ENCODE measurements around the gene MRPL51.
"Not testable (repeated sequence)": the region's sequence is repeated elsewhere in the genome, so short reads cannot be mapped to it uniquely, and the experiment has no call there.

The MRPL51 gene

GRCh38 chr12:6488240-6488639, 4.8 kb downstream of the MRPL51 start:
- no peak for DNase-seq (ENCODE audit: low spot score)

GRCh38 chr12:6478416-6478815, 14.6 kb downstream of the MRPL51 start:
- DNase-seq (ENCODE audit: low spot score), result peak; percentile 89

GRCh38 chr12:6477601-6478377, 15.3 kb downstream of the MRPL51 start:
- DNase-seq (ENCODE audit: low spot score), result not testable (repeated sequence)

- DNase-seq (ENCODE audit: low spot score), result peak; percentile 67
Measured at GRCh38 chr12:6476489-6476888, 16.6 kb downstream of the MRPL51 start.

GRCh38 chr12:6475233-6475975, 17.7 kb downstream of the MRPL51 start:
- DNase-seq (ENCODE audit: low spot score), result not testable (repeated sequence)

- no peak for DNase-seq (ENCODE audit: low spot score)
Measured at GRCh38 chr12:6472491-6472890, 20.6 kb downstream of the MRPL51 start.

- peak; percentile 47 for DNase-seq (ENCODE audit: low spot score)
Measured at GRCh38 chr12:6471989-6472360, 21.1 kb downstream of the MRPL51 start.

- DNase-seq (ENCODE audit: low spot score), result peak; percentile 96
Measured at GRCh38 chr12:6470375-6471163, 22.5 kb downstream of the MRPL51 start, which contains the start of gene VAMP1. VAMP1 (minus strand) TSS chr12:6470677; CDS start chr12:6470531, 146 bp downstream.

GRCh38 chr12:6469609-6470374, 23.3 kb downstream of the MRPL51 start:
- DNase-seq (ENCODE audit: low spot score), result no peak

GRCh38 chr12:6469092-6469491, 24.0 kb downstream of the MRPL51 start:
- DNase-seq (ENCODE audit: low spot score), result no peak

- no peak for DNase-seq (ENCODE audit: low spot score)
Measured at GRCh38 chr12:6468283-6468575, 24.8 kb downstream of the MRPL51 start.

GRCh38 chr12:6467571-6468282, 25.3 kb downstream of the MRPL51 start:
- DNase-seq (ENCODE audit: low spot score), result not testable (repeated sequence)

- DNase-seq (ENCODE audit: low spot score), result not testable (repeated sequence)
Measured at GRCh38 chr12:6466751-6467150, 26.3 kb downstream of the MRPL51 start.

- DNase-seq (ENCODE audit: low spot score), result no peak
Measured at GRCh38 chr12:6466184-6466573, 26.9 kb downstream of the MRPL51 start.

GRCh38 chr12:6465467-6466183, 27.4 kb downstream of the MRPL51 start:
- DNase-seq (ENCODE audit: low spot score), result peak; percentile 74

- no peak for DNase-seq (ENCODE audit: low spot score)
Measured at GRCh38 chr12:6464531-6464930, 28.5 kb downstream of the MRPL51 start.

GRCh38 chr12:6463858-6464257, 29.2 kb downstream of the MRPL51 start:
- no peak for DNase-seq (ENCODE audit: low spot score)

GRCh38 chr12:6463216-6463615, 29.8 kb downstream of the MRPL51 start:
- no peak for DNase-seq (ENCODE audit: low spot score)

- DNase-seq (ENCODE audit: low spot score), result no peak
Measured at GRCh38 chr12:6462234-6462995, 30.6 kb downstream of the MRPL51 start.

All from AG20443 (cell line).